GM19452 (cell line): ENCODE results near the gene LINGO4.
"Not testable (repeated sequence)": the region's sequence is repeated elsewhere in the genome, so short reads cannot be mapped to it uniquely, and the experiment has no call there.

Experiments used
- ATAC-seq: cut with Tn5 transposase; IDR thresholded peaks from one replicate; pipeline ENCODE4 v1.9.1; 2021; ENCODE audit not compliant: unreplicated experiment

LINGO4 gene

DNA sequence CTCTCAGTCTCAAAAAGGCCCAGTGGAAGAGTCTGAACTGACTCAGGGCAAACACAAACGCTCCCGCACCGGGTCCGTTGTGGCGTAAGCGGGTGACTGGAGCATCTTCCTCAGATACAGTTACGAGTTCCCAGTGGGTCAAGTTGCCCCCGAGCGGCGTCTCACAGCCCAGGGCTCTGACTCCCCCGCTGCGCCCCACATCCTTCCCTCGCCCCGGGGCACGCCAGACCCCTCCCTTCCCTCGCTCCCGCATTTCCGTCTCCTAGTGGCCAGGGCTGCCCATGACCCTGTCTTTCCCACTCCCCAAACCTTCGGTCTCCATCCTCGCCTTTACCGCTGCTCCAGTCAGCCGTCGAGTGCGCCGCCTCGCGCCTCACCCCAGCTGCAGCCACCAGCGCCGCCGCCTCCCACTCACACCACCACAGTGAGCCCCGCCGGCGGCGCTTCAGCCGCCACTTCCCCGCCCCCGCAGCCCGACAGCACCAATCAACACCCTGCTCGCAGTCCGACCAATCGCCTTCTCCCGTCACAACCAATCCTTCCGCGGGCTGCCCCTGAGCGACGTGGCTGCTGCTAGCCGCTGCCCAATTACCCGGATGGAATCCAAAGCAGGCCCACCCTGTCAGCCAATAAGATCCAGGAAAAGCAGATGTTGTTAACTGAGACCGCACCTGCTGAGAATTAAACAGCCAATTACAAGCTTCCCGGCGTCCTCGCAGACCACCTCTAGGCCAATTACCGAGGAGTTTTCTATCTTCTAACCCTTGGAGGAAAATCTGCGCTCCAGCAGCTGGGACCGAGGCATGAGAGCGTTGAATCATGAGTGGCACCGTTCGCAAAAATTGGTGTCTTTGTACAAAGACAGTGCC, 14.9 kb downstream of the LINGO4 start, which contains the start of gene TDRKH:
TDRKH (minus strand) TSS at position 430 of the 869 bp plus-strand sequence. CDS start 7,478 bp downstream, outside the sequence.
- ATAC-seq: peak; percentile 95

DNA sequence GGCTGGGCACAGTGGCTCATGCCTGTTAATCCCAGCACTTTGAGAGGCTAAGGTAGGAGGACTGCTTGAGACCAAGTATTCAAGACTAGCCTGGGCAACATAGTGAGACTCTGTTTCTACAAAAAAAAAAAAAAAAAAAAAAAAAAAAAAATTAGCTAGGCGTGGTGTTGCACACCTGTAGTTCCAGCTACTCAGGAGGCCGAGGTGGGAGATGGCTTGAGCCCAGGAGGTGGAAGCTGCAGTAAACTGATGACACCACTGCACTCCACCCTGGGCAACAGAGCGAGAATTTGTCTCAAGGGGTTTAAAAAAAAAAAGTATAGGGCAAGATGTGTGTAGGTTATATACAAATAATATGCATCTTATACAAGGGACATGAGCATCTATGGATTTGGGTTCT, 17.5 kb downstream of the LINGO4 start:
- ATAC-seq: no peak

DNA sequence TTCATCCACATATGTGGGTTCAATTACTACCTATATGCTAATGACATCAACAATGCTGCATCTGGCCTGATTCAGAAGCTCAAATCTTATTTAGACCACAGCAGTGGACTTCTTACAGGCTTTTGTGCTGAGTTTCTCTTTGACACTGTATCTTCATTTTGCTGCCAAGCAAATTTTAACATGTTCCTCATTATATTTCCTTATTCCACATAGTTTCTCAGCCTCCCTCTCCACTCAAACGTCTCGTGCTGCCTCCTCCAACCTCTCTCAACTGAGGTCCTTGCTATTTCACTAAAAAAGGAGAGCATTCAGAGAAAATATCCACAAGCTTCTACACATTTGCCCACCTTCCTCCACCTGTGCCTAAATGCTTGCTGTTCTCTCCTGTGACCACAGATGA, 21.4 kb downstream of the LINGO4 start:
- ATAC-seq: no peak

DNA sequence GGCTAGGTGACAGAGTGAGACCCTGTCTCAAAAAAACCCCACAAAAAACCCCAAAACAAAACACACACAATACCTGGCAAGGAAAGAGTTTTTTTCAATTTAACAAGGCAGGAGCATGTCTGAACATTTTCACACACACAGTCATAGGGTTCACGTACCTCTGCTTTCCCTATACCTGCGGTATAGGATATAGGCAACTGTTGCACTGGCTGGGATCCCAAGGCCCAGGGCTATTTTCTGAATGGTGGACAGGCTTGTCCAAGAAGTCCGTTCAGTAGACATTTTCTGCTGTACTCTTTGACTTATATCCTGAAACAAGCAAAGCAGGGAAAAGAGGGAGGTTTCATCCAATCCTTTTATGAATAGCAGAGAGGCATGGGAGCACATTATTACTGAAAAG, 22.5 kb downstream of the LINGO4 start:
- no peak for ATAC-seq

DNA sequence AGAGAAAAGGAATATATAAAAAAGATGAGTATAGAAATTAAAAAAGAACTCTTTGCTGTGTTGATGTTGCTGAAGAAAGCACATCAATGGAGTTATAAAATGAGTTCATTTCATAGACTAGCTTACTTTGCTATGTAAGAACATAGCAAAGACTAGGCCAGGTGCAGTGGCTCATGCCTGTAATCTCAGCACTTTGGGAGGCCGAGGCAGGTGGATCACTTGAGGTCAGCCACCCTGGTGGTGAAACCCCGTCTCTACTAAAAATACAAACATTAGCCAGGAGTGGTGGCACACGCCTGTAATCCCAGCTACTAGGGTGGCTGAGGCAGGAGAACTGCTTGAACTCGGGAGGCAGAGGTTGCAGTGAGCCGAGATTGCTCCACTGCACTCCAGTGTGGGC, 23.2 kb downstream of the LINGO4 start:
- not testable (repeated sequence) for ATAC-seq

DNA sequence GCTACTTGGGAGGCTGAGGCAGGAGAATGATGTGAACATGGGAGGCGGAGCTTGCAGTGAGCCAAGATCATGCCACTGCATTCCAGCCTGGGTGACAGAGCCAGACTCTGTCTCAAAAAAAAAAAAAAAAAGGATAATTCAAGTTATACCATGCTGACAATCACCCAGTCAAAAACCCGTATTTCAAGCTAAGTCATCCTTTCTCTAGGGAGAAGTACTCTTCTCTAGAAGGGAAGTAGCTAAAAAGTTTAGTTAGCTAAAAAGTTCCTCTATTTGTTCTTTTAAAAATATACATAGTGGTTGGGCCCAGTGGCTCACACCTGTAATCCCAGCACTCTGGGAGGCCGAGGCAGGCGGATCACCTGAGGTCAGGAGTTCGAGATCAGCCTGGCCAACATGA, 24.5 kb downstream of the LINGO4 start:
- ATAC-seq: not testable (repeated sequence)

DNA sequence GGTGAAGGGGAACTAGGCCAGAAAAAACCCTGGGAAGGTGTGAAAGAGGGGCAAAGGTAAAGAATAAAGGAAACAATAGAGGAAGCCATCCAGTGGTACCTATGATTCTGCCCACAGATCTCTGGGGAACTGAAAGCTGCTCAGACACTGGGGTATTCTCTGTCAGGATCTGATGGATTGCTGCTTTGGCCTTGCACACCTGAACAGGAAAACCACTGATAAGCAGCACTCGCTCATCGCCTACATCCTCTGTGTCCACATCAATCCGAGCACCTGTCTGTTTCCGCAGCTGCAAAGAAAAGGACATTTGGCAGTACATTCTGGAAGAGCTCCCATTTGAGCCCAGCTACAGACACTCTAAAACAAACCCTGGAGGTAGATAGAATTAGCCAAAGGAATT, 25.4 kb downstream of the LINGO4 start:
- no peak for ATAC-seq

DNA sequence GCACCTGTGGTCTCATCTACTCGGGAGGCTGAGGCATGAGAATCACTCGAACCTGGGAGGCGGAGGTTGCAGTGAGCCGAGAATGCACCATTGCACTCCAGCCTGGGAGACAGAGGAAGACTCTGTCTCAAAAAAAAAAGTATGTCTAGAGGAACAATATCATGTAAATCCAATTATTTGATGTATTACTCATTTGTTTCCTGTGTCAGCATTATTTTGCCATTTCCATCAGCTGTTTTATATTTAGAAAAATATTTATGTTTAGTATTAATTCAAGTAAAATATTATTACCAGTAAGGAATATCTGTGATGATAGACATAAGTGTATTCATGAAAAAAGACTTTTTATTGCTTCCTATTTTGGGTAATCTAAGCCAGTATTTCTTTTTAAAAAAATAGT, 27.9 kb downstream of the LINGO4 start:
- no peak for ATAC-seq

DNA sequence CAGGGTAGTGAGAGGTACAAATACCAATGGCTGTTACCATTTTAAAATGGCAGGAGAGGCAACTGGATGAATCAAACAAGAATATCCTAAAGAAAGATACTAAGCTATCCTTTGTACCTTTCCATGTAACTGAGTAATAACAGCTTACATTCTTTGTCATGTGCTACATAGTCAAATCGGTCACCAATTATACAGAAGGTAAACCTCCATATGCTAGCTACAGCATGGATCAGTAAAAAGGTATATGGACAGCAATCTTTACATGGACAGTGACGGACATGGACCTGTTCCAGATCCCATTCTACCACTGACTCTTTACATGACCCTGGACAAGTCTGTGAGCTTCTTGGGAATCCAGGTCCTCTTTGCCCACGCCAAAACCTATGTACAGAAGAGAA, 28.6 kb downstream of the LINGO4 start:
- no peak for ATAC-seq

DNA sequence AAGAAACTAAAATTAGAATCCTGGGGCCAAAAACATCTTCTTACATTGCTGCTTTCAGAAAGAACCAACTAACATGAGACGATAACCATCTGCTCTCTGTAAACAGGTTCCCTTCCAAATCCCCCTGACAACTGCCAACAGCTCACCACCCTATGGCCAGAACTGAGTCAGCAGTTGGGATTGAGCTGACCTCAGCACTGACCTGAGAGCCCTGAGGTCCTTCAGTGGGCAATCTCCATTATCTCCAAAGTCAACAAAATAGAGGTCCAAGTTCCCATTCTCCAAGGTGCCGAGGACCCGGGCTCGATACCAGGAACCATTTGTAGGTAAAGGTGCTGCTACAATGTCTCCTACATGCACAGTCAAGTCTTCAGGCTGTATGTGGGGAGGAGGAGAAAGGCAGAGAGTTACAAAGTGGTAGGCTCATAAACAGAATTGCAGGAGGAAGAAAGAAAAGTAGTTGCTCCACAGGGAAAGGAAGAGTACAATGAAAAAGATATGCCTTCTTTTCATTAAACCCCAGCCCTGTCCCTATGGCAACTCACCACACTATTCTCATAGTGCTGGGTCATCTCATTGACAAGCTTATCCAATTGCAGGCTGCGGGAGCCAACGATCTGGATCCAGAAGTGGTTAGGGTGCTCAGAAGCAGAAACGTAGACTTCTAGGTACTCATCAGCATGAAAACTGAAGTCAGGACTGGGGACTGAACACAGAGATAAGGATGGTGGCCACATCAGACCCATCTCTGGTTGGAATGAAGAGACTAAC, 29.1 kb downstream of the LINGO4 start:
- ATAC-seq: no peak

DNA sequence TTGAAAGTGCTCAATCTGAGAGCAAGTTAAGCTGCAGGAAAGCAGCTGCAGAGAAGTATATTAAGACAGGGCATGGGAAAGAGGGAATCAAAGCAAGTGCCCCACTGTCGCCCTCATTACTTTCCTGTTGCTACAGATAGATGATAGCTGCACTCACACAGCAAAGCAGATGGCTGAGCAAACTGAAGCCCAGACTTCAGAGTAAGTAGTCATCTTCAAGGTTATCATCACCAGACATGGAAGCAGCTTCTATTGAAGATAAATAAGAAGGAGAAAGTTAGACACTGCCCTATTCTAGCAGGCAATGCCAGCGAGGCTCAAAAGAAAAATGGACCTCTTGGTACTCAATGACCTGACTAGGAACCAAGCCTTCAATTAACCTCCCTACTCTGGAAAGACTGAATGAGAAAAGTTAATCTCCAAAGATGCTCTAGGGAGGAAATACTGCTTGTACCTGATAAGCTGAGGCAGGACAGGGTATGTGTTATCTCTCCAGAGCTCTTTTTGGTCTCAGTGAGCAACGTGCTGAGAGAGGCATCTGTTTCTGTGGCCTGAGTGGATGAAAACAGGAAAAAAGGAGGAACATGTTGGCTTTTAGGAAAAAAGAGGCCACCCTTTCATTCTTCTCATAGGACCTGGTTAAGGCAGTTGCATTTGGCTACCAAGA, 30.8 kb downstream of the LINGO4 start:
- no peak for ATAC-seq

DNA sequence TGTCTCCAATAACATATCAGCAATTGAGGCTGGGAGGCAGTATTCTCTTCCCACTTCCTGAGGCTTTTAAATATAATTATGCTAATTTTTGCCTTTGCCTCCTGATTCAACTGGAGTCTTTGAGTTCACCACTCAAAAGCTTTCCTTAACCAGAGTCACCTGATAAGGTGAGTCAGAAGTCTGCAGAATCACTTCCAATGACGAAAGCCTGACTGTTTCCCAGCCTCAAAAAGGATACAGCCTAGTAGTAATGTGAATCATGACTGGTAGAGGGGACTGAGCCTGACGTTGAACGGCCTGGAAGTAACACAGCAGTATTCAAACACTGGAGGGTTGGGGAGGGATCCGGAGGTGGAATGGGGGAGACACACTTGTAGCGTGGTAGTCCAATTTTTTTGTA, 31.5 kb downstream of the LINGO4 start:
- ATAC-seq: no peak

DNA sequence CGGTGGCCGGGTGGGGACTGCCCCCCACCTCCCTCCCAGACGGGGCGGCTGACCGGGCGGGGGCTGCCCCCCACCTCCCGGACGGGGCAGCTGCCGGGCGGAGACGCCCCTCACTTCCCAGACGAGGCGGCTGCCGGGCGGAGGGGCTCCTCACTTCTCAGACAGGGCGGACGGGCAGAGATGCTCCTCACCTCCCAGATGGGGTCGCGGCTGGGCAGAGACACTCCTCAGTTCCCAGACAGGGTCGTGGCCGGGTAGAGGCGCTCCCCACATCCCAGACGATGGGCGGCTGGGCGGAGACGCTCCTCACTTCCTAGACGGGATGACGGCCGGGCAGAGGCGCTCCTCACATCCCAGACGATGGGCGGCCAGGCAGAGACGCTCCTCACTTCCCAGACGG, 35.9 kb downstream of the LINGO4 start:
- not testable (repeated sequence) for ATAC-seq

DNA sequence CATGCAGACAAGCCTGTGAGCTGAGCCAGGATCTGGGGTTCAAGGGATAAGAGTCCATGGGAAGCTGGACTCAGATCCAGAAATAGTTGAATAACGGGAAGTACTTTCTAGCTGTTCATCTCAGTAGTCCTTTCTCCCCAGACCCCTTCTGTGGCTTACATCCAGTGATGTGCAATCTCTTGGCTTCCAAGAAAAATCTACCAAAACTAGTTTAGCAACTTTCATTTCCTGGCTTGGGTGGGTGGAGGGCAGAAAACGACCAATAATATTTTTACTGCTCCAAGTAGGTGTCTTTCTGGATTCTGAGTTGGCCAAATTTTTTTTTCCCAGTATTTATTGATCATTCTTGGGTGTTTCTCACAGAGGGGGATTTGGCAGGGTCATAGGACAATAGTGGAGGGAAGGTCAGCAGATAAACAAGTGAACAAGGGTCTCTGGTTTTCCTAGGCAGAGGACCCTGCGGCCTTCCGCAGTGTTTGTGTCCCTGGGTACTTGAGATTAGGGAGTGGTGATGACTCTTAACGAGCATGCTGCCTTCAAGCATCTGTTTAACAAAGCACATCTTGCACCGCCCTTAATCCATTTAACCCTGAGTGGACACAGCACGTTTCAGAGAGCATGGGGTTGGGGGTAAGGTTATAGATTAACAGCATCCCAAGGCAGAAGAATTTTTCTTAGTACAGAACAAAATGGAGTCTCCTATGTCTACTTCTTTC, 36.7 kb downstream of the LINGO4 start:
- ATAC-seq: not testable (repeated sequence)

DNA sequence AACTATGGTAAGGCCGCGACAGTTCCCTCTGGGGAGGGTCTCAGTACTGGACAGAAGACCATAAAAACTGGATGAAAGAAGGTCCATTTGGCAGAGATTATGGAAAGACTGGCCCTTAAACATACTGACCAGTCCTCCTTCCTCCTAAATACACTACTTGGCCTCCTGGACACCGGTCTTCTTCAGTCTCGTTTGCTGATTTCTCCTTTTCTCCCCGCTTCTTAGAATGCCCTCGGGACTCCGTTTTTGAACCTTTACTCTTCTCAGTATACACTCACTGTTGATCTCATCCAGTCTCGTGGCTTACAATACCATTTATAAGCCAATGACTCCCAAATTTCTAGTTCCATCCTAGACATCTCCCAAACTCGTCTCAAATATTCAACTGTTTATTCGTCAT, 41.2 kb downstream of the LINGO4 start:
- ATAC-seq: no peak

DNA sequence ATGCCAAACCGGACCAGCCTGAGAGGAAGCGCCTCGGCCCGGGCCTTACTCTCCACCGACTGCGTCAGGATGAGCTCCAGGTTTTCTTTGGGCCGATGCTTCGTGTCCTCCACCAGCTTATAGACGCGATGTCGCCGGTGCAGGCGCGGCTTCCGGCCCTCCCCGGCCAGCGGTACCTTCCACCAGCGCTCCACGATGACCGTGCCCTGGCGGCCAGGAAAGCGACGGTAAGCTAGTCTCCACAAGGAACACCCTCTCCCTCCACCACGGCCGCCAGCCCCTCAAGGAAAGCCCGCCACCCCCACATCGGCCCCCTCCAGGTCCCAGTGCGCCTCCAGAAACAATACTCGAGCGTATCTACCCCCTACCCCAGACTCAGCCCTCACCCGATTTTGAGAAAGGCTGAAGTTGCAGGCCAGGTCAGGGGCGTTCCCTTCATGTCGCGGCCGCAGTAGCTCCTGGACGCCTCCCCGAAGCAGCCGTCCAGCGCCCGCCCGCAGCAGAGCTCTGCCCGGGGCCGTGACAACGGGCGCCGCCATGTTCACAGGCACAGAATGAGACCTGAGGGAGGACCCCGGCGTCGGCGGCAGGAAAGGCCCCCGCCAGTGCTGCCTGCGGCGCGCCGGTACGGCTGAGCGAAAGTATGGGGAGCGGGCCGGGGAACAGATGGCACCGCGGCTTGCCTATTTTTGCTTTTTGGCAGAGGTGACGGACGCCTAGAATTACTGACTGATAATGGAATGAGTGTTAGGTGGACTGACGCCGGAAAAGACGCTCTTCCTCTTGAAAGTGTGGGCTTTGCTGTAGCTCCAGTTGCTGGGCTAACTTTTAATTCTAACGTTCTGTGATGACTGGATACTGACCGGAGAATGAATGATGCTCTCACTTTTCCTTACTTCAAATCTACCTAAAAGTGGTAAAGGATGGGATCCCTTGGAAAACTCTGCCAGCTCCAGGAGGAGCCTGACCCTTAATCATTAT, 42.0 kb downstream of the LINGO4 start, which contains the start of gene MRPL9:
MRPL9 (minus strand) TSS at position 556 of the 981 bp plus-strand sequence; CDS start at position 539, 17 bp downstream.
- ATAC-seq: peak; percentile 96

DNA sequence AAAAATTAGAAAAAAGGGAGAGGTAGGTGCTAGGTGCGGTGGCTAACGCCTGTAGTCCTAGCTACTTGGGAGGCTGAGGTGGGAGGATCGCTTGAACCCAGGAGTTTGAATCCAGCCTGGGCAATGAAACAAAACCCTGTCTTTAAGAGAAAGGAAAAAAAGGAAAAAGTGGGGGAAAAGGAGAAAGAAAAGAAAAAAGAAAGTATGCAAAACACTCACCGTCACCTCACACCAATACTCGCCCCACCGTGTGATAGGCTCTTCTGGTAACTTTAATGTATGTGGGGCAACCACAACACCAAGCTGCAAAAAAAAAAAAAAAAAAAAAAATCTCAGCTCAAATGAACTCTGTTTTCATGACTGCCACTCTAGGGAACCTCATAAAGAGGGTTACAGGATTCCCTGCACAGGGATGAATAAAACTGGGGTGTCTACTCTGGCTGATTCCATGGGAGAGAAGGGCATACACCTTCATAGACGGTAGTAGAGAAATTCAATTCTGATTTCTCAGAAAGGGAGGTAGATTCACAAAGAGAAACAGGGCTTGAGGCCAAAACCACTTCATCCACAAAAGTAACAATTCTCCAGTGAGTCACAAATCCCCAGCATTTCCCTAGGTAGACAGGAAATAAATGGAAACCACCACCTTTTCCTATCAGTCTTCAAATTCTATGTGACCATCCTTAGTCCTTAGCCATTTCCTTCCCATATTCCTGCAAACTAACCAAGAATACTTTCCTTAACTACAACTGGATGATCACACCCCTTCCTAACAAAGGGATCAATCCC, 44.4 kb downstream of the LINGO4 start:
- no peak for ATAC-seq

DNA sequence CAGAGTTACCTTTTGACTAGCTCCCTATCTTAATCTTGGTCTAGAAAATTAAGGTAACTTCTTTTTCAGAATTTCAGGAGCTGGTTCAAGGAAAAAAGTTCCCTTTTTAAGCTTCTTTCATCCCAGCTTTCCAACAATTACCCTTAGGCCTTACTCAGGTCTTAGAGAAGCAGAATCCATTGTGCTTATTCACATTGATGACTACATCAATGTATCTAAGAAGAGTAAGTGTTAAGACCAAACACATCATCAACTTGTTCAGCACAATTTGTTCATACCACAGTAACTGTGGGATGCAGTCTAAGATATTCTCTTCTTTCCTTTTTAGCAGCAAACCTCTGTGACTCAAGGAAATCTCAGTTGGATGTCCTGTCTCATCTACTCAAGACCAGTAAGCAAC, 46.0 kb downstream of the LINGO4 start:
- no peak for ATAC-seq

DNA sequence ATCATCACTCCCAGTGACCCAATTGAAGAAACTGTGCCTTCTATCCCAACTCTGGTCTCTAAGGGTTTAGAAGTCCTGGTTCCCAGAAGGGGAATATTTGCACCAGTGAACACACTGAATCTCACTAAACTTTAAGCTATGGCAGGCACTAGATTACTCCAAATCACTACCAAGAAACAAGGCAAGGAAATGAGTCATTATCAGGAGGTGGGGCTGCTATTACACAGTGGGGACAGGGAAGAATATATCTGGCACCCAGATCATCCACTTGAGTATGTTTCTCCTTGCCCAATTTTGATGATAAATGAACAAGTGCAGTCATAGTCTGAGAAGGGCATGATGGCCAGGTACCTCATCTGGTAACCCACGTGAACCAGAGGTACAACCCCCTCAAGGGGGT, 48.9 kb downstream of the LINGO4 start:
- ATAC-seq: no peak
